HEK293T (cell line): ENCODE measurements around the gene CALD1.

Experiments
- ARNT ChIP-seq: fragments of 450-650 bp; IDR thresholded peaks from 2 replicates; pipeline ENCODE4 v1.6.1; 2017; ENCODE audit warnings: mild to moderate bottlenecking
- BHLHE40 ChIP-seq: fragments of 450-650 bp; IDR thresholded peaks from 2 replicates; pipeline ENCODE4 v1.6.1; 2016; ENCODE audit warnings: mild to moderate bottlenecking, moderate library complexity, borderline replicate concordance
- FOXA1 ChIP-seq: fragments of 450-650 bp; IDR thresholded peaks from 2 replicates; pipeline ENCODE4 v1.6.1; 2016; ENCODE audit warnings: mild to moderate bottlenecking
- FOXM1 ChIP-seq: fragments of 450-650 bp; IDR thresholded peaks from 2 replicates; pipeline ENCODE4 v1.6.1; 2017; ENCODE audit warnings: mild to moderate bottlenecking, borderline replicate concordance
- SP1 ChIP-seq: fragments of 450-650 bp; IDR thresholded peaks from 2 replicates; pipeline ENCODE4 v1.6.1; 2017
- ZNF384 ChIP-seq: fragments of 450-650 bp; IDR thresholded peaks from 2 replicates; pipeline ENCODE4 v1.6.1; 2016

- TF ChIP-seq BHLHE40 (no peak), FOXM1 (no peak), ARNT (no peak), FOXA1 (no peak), SP1 (no peak), ZNF384 (no peak)
Measured at GRCh38 chr7:134882481-134882880, 103.0 kb downstream of the CALD1 start.
